Skeletal muscle satellite cell (primary cell): Measurements from ENCODE around the gene PDHX.
"Not testable (repeated sequence)": the region's sequence is repeated elsewhere in the genome, so short reads cannot be mapped to it uniquely, and the experiment has no call there.

Source experiments
- H3K27me3 ChIP-seq: 2 replicates; pipeline ENCODE4 v1.7.0; 2013; ENCODE audit warnings: low read length; ENCODE audit not compliant: control insufficient read depth, insufficient read depth
- H3K36me3 ChIP-seq: 2 replicates; pipeline ENCODE4 v1.7.0; 2013; ENCODE audit warnings: mild to moderate bottlenecking, control low read depth, low read length; ENCODE audit not compliant: insufficient read depth
- H3K4me1 ChIP-seq: 2 replicates; pipeline ENCODE4 v1.7.0; 2013; ENCODE audit warnings: low read length; ENCODE audit not compliant: control insufficient read depth, insufficient read depth
- H3K4me2 ChIP-seq: 2 replicates; pipeline ENCODE4 v1.7.0; 2013; ENCODE audit warnings: mild to moderate bottlenecking, low read length
- H3K4me3 ChIP-seq: 2 replicates; pipeline ENCODE4 v1.7.0; 2013; ENCODE audit warnings: low read length
- H3K9ac ChIP-seq: 2 replicates; pipeline ENCODE4 v1.7.0; 2013; ENCODE audit warnings: mild to moderate bottlenecking, low read depth, low read length, moderate library complexity
- H3K9me3 ChIP-seq: replicated peaks from 2 replicates; pipeline ENCODE4 v1.7.0; 2013; ENCODE audit warnings: mild to moderate bottlenecking, control low read depth, low read length

PDHX gene

DNA sequence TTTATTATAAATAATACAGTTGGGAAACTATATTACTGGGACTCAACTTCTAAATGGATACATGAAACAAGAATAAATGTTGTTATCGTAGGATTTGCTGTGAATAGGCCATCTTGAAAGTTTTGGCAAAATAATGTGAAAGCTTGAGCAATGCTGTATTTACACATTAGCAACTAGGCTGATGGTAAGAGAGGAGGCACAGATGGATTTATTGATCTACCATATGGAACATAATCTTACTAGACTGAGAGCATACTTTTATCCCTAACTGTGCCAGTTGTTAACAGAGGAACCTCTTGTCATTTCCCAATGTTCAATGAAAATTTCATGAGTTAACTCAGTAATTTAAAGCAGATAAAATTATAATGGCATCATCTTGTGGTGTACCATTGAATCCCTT lies 23.0 kb upstream of the PDHX start:
- Histone ChIP-seq H3K36me3 (peaks cover 1% of the 10 kb centered on the region), H3K9ac (no peak overlapping the region), H3K4me3 (no peak overlapping the region), H3K4me2 (no peak overlapping the region), H3K9me3 (no peaks in the 10 kb centered on the region), H3K4me1 (no peaks in the 10 kb centered on the region), H3K27me3 (no peaks in the 10 kb centered on the region)

DNA sequence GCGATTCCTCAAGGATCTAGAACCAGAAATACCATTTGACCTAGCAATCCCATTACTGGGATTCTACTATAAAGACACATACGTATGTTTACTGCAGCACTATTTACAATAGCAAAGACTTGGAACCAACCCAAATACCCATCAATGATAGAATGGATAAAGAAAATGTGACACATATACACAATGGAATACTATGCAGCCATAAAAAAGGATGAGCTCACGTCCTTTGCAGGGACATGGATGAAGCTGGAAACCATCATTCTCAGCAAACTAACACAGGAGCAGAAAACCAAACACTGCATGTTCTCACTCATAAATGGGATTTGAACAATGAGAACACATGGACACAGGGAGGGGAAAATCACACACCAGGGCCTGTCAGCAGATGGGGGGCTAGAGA lies 20.2 kb upstream of the PDHX start:
- H3K9me3 ChIP-seq: peaks cover 16% of the 10 kb centered on the region
- H3K4me3 ChIP-seq, H3K4me1 ChIP-seq, H3K4me2 ChIP-seq, H3K36me3 ChIP-seq, H3K27me3 ChIP-seq, H3K9ac ChIP-seq: not testable (repeated sequence)

DNA sequence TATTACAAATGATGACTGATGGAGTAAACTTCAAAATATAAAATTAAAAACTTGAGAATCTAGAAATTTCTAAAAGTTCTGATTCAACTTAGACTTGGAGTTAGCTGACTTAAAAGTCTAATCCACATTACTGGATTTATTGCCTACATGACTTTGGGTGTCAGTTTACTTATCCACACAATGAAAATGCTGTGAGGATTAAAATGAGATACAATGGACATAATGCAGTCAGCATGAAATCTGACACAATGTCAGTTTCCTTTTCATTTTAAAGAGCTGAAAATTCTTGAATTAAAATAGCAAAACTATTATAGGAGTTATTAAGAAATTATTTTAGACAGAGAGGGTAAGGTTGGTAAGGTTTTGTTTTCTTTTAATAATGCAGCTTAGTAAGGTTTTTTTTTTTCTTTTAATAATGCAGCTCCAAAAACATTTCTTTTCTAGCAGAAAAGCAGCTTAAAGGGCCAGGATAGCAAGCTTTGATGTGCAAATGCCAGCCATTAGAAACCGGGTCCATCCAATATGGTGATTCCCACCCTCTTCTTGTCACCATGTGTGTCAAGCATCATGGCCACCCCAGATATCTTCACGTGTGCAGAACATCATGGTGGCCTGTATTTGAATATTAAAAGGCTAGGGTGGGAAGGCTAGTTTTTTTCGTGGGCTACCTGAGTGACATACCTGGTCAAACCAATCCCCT lies 19.1 kb upstream of the PDHX start:
- Histone ChIP-seq H3K9ac (no peak overlapping the region), H3K4me3 (no peak overlapping the region), H3K36me3 (no peaks in the 10 kb centered on the region), H3K4me1 (no peaks in the 10 kb centered on the region), H3K27me3 (no peaks in the 10 kb centered on the region), H3K9me3 (peaks cover 16% of the 10 kb centered on the region), H3K4me2 (no peak overlapping the region)

DNA sequence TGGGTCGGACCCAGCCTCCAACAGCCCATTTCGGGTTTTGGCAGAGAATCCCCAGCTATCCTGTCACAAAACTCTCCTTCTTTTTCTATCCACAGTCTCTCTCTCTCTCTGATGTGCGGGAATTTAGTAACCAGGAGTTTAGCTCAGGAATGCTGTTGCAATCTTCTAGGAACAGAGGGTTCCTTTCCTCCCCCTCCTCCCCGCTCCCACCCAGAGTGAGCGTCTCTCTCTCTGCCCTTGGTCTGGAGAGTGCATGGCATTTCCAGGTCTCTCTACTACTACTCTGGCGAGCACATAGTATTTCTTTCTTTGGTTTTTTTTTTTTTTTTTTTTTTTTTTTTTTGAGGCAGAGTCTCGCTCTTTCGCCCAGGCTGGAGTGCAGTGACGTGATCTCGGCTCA lies 17.9 kb upstream of the PDHX start:
- Histone ChIP-seq H3K4me3 (no peak overlapping the region), H3K9ac (no peak overlapping the region), H3K27me3 (no peaks in the 10 kb centered on the region), H3K9me3 (peaks cover 16% of the 10 kb centered on the region), H3K4me1 (no peaks in the 10 kb centered on the region), H3K4me2 (no peak overlapping the region), H3K36me3 (no peaks in the 10 kb centered on the region)

DNA sequence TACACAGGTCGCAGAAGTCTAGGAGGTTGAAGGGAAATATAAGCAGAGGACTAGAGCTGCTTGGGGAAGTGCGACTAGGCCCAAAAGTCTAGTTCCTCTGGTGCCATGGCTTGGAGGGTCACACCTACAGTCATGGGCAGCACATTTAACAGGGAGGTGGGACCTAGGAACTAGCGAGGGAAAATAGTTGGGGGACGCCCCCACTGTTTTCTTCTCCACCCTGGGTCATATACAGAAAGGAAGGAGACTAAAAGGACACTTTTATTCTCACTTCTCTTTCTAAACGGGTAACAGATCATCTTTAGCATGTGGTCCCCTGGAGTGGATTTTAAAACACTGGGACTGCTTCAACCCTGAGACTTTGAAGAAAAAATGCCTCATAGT lies 16.8 kb upstream of the PDHX start:
- Histone ChIP-seq H3K36me3 (no peaks in the 10 kb centered on the region), H3K4me1 (no peaks in the 10 kb centered on the region), H3K9me3 (peaks cover 16% of the 10 kb centered on the region)

DNA sequence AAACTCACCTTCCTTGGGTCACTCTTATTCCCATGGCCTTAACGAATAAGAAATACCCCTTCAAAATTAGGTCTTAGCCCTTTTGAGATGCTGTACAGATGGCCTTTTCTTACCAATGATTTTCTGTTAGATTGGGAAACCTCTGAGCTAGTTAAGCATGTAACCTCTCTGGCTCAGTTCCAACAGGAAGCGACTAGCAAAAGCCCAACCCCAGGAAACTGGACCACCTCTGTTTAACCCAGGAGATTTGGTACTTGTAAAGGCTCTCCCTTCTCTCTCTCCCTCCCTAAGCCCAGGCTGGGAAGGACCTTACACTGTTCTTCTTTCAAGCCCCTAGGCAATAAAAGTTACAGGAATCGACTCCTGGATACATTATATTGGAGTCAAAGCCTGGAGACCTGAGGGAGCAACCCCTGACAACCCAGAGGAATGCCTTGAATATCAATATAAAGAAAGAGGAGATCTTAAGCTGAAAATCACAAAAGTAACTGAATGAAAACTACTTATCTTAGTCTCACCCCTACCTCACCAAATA lies 11.9 kb upstream of the PDHX start:
- H3K4me2 ChIP-seq: no peak overlapping the region
- no peaks in the 10 kb centered on the region for H3K36me3 ChIP-seq

More for the DNA sequence above, 16.8 kb upstream of the PDHX start:
- H3K4me3 ChIP-seq: no peak overlapping the region
- no peak overlapping the region for H3K9ac ChIP-seq
- H3K4me2 ChIP-seq: no peak overlapping the region
- H3K27me3 ChIP-seq: no peaks in the 10 kb centered on the region

DNA sequence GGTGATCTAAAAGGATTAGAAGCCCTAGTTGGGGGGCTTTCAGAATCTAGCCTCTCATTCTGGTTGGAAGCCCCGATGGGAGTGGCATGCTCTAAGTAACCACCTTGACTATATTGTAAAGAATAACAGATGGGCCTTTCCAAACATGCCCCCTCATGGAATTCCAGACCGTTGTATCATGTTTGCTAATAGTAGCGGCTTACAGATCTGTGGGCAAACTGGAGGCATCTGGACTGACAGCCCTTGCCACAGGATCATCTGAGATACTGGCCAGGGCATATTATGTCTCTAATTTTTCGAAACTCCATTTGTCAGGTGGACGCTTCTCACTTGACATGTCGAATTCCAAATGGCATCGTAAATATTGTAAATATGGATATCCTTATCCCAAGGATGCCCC lies 10.8 kb upstream of the PDHX start:
- Histone ChIP-seq H3K4me2 (no peak overlapping the region), H3K36me3 (no peaks in the 10 kb centered on the region), H3K4me1 (no peaks in the 10 kb centered on the region), H3K9me3 (peaks cover 4% of the 10 kb centered on the region), H3K4me3 (no peak overlapping the region), H3K9ac (no peak overlapping the region), H3K27me3 (no peaks in the 10 kb centered on the region)

More for the DNA sequence above, 11.9 kb upstream of the PDHX start:
- no peak overlapping the region for H3K9ac ChIP-seq
- no peaks in the 10 kb centered on the region for H3K4me1 ChIP-seq
- peaks cover 16% of the 10 kb centered on the region for H3K9me3 ChIP-seq
- H3K4me3 ChIP-seq: no peak overlapping the region
- H3K27me3 ChIP-seq: no peaks in the 10 kb centered on the region

DNA sequence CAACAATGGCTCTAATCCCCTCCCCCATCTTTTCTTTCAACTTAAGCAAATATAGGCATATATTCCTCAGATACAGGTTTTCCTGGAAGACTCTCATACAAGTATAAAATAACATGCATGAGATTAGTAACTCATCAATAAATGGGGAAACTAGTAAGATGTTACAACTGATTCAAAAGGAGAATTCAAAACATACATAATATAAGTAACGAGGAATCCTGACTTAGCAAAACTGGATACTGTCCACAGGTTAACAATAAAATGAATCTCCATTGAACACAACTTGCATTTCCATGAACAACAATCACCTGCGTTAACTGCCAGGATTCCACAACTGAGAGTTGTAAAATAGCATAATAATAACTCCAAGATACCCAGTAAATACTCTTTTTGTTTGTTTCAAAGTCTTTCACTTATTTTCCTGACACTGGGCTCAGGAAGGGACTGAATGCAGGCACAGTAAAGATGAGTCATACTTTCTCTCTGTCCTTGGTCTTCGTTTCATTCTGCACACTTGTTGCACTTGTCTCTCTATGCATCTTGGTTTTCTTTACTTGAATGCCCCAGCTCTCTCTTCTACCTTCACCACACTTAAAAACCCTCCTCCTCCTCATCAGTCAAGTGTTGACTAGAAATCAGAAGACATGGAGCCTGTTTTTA lies 8.4 kb upstream of the PDHX start:
- H3K9ac ChIP-seq: no peak overlapping the region
- H3K4me2 ChIP-seq: no peak overlapping the region
- no peaks in the 10 kb centered on the region for H3K36me3 ChIP-seq
- H3K9me3 ChIP-seq: no peaks in the 10 kb centered on the region
- H3K4me3 ChIP-seq: no peak overlapping the region
- H3K27me3 ChIP-seq: no peaks in the 10 kb centered on the region
- H3K4me1 ChIP-seq: no peaks in the 10 kb centered on the region

DNA sequence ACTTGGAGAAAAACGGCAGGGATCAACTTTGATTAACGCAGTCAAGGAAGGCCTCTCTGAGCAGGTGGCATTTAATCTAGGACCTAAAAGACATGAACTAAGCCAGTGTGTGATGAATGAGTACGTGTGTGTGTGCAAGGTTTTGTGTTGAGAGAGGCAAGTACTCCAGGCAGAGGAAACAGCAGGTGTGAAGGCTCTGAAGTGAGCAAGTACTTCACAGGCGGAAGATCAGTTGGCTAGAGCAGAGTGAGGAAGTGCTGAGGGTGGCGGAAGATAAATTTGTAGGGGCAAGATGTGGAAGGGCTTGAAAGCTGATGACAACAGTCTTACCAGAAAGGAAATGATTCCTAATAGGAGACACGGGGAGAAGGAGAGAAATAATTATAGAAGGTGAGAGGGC lies 7.0 kb upstream of the PDHX start:
- Histone ChIP-seq H3K9ac (no peak overlapping the region), H3K4me1 (no peaks in the 10 kb centered on the region), H3K36me3 (no peaks in the 10 kb centered on the region), H3K4me2 (no peak overlapping the region), H3K27me3 (no peaks in the 10 kb centered on the region), H3K4me3 (no peak overlapping the region), H3K9me3 (no peaks in the 10 kb centered on the region)

DNA sequence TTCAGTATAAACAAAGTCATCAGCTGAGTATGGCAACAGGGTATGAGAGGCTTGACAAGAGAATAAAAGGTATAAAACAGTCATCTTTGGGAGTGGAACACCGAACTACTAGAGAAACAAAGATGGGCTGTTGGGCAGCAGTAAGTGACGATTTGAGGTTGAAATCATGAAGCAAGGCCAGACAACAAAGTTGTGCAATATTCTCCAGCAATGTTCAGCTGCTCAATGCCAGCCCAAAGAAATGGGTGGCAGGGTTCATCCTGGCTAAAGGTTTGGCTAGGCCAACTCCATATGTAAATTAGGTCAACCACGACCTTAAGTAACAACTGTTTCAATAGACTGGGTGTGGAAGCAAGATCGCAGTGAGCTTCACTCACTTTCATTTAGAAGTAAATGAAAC lies 6.5 kb upstream of the PDHX start:
- Histone ChIP-seq H3K36me3 (no peaks in the 10 kb centered on the region), H3K4me1 (peaks cover 1% of the 10 kb centered on the region), H3K9ac (no peak overlapping the region), H3K4me3 (no peak overlapping the region), H3K4me2 (no peak overlapping the region), H3K9me3 (no peaks in the 10 kb centered on the region), H3K27me3 (no peaks in the 10 kb centered on the region)

DNA sequence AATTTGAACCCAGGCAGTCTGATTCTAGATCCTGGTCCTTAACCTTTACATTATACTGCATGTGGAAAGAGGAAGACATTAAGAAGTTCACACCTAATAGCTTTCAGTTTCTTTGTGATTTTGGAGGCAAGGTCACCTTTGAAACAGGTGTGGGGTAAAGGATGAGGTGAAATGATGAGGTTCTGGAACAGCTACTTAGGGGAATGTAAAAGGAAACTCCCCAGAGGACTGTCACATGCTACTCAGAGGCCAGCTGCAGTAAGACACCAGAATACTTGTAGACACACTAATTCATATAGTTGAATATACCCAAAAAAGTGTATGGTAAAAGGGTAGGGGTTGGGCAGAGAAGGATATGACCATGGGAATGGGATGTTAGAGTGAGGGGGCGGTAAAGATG lies 5.6 kb upstream of the PDHX start:
- Histone ChIP-seq H3K9ac (no peak overlapping the region), H3K9me3 (no peaks in the 10 kb centered on the region), H3K36me3 (no peaks in the 10 kb centered on the region), H3K4me3 (no peak overlapping the region), H3K4me1 (peaks cover 6% of the 10 kb centered on the region), H3K4me2 (no peak overlapping the region), H3K27me3 (no peaks in the 10 kb centered on the region)

DNA sequence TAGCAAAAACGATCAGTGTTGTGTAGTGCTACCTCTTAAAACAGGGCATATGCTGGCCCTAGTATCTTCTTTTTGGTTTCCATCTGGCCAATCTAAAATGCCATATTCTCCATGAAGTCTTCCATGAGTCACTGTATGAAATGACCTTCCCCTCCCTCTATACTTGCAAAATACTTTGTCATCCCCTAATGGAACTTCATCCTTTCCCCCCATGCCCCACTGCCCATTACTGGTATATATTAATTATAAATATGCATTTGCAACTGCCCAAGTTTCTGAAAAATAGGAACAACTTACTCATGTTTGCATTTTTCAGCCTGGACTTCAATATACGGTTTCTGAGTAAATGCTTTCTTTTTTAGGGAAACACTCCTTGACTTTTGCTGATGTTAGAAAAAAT lies 4.7 kb upstream of the PDHX start:
- no peaks in the 10 kb centered on the region for H3K36me3 ChIP-seq
- H3K4me3 ChIP-seq: no peak overlapping the region
- no peak overlapping the region for H3K9ac ChIP-seq
- H3K27me3 ChIP-seq: no peaks in the 10 kb centered on the region
- H3K9me3 ChIP-seq: no peaks in the 10 kb centered on the region
- no peak overlapping the region for H3K4me2 ChIP-seq
- peaks cover 6% of the 10 kb centered on the region for H3K4me1 ChIP-seq
